ENCODE data around the gene PRDM5. TPM values are rescaled to one million over a fixed set of nuclear protein-coding genes. Genes with fewer than 3 reads are reported as not detected.

The PRDM5 gene
- total RNA-seq, 1 donor from 2014 or later: 12.2 TPM

GRCh38 chr4:120855307-120856001 is 67.1 kb downstream of the PRDM5 start:
- H3K27ac ChIP-seq (replicated peaks): no peak overlapping the region

DNA sequence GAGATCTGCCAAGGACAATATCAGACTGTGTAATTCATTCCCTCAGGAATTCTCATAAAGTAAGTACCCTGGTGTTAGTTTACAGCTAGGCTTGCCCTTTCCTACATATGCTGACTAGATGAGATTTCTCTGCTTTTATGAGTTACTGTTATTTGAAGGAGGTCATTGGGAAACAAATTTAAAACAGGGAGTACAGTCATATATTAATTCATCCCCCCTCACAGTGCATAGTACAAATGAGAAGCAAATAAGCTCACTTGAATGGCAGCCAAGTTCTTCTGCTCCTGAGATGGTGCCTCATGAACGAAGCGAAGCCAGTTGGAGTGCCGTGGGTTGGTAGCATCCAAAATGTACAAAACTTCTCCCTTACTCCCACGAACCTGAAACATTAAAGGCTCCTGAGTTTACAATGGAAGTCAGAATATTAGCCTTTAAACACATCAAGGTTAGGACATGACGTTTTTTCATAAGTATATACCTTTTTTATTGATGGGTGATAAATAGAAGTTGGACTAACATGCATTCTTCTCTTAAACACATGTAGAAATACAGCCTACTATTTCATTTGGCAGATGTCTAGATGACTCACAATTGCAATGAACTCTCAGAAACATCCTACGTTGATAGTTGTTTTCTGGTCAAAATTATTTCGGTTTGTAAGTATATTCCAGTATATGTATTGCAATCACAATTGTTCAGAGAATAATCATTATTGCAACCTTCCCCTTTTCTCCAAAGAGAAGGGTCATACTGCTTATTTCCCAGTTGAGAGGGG is 69.2 kb downstream of the PRDM5 start:
- H3K4me1 ChIP-seq: peaks cover 6% of the 10 kb centered on the region
- intact Hi-C loops (cut with micrococcal nuclease): no loop called here
- TF ChIP-seq, protein P1, sequence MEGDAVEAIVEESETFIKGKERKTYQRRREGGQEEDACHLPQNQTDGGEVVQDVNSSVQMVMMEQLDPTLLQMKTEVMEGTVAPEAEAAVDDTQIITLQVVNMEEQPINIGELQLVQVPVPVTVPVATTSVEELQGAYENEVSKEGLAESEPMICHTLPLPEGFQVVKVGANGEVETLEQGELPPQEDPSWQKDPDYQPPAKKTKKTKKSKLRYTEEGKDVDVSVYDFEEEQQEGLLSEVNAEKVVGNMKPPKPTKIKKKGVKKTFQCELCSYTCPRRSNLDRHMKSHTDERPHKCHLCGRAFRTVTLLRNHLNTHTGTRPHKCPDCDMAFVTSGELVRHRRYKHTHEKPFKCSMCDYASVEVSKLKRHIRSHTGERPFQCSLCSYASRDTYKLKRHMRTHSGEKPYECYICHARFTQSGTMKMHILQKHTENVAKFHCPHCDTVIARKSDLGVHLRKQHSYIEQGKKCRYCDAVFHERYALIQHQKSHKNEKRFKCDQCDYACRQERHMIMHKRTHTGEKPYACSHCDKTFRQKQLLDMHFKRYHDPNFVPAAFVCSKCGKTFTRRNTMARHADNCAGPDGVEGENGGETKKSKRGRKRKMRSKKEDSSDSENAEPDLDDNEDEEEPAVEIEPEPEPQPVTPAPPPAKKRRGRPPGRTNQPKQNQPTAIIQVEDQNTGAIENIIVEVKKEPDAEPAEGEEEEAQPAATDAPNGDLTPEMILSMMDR (IDR thresholded peaks at IDR 0.05; ENCODE audit: borderline replicate concordance): no peak
- H3K36me3 ChIP-seq: peaks cover 2% of the 10 kb centered on the region
- no peaks in the 10 kb centered on the region for H3K9me3 ChIP-seq (replicated peaks)
- H3K27ac ChIP-seq (replicated peaks): no peak overlapping the region
- H3K4me3 ChIP-seq: no peak overlapping the region
- DNase-seq: no peak
- no peaks in the 10 kb centered on the region for H3K27me3 ChIP-seq (ENCODE audit: low read depth)

More at GRCh38 chr4:120855307-120856001, 67.1 kb downstream of the PRDM5 start:
- peaks cover 2% of the 10 kb centered on the region for H3K36me3 ChIP-seq
- H3K9me3 ChIP-seq (replicated peaks): no peaks in the 10 kb centered on the region
- H3K4me3 ChIP-seq: no peak overlapping the region
- intact Hi-C loops (cut with micrococcal nuclease): no loop called here
- H3K4me1 ChIP-seq: no peaks in the 10 kb centered on the region
- no peaks in the 10 kb centered on the region for H3K27me3 ChIP-seq (ENCODE audit: low read depth)
- DNase-seq: no peak
- TF ChIP-seq, protein P1 (IDR thresholded peaks at IDR 0.05; ENCODE audit: borderline replicate concordance): no peak

GRCh38 chr4:120850018-120850599 is 72.4 kb downstream of the PRDM5 start:
- Histone ChIP-seq H3K36me3 (peaks cover 2% of the 10 kb centered on the region), H3K27ac (replicated peaks) (no peak overlapping the region), H3K27me3 (ENCODE audit: low read depth) (no peaks in the 10 kb centered on the region), H3K4me1 (peaks cover 6% of the 10 kb centered on the region), H3K9me3 (replicated peaks) (no peaks in the 10 kb centered on the region), H3K4me3 (no peak overlapping the region)
- intact Hi-C loops (cut with micrococcal nuclease): no loop called here
- TF ChIP-seq, protein P1 (IDR thresholded peaks at IDR 0.05; ENCODE audit: borderline replicate concordance): no peak
- DNase-seq: no peak

GRCh38 chr4:120847019-120847582 is 75.4 kb downstream of the PRDM5 start:
- Histone ChIP-seq H3K4me3 (no peak overlapping the region), H3K27me3 (ENCODE audit: low read depth) (no peaks in the 10 kb centered on the region), H3K9me3 (replicated peaks) (no peaks in the 10 kb centered on the region), H3K36me3 (peaks cover 2% of the 10 kb centered on the region), H3K27ac (replicated peaks) (no peak overlapping the region), H3K4me1 (peaks cover 13% of the 10 kb centered on the region)
- TF ChIP-seq, protein P1 (IDR thresholded peaks at IDR 0.05; ENCODE audit: borderline replicate concordance): no peak
- intact Hi-C loops (cut with micrococcal nuclease): no loop called here
- DNase-seq: no peak

DNA sequence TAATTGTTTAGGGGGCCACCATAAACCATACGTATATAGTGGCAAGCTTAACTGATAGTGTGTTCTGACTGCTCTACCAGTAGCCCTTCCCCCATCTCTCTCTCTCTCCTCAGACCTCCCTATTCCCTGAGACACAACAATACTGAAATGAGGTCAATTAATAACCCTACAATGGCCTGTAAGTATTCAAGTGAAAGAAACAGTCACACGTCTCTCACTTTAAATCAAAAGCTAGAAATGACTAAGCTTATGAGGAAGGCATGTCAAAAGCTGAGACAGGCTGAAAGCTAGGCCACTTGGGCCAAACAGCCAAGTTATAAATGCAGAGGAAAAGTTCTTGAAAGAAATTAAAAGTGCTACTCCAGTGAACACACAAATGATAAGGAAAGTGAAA is 78.0 kb downstream of the PRDM5 start:
- TF ChIP-seq, protein P1 (IDR thresholded peaks at IDR 0.05; ENCODE audit: borderline replicate concordance): no peak
- H3K9me3 ChIP-seq (replicated peaks): no peaks in the 10 kb centered on the region

More for the DNA sequence above, 78.0 kb downstream of the PRDM5 start:
- Histone ChIP-seq H3K4me1 (peaks cover 20% of the 10 kb centered on the region), H3K36me3 (no peaks in the 10 kb centered on the region), H3K4me3 (no peak overlapping the region), H3K27ac (replicated peaks) (no peak overlapping the region), H3K27me3 (ENCODE audit: low read depth) (no peaks in the 10 kb centered on the region)
- no peak for DNase-seq
- intact Hi-C loops (cut with micrococcal nuclease): no loop called here

All from left ventricle myocardium inferior (tissue), 1 donor.